Glomerular endothelial cell (primary cell): ENCODE results near the gene DGCR6L. TPM values are rescaled to one million over a fixed set of nuclear protein-coding genes. Genes with fewer than 3 reads are reported as not detected.
"Not testable (repeated sequence)": the region's sequence is repeated elsewhere in the genome, so short reads cannot be mapped to it uniquely, and the experiment has no call there.

Experiments used
- DNase-seq: peaks from one replicate; pipeline ENCODE4 v3.0.0-alpha.2; 2011; ENCODE audit warnings: low read depth, low spot score; ENCODE audit errors: extremely low read depth
- total RNA-seq: library from RNA; depleted of rRNA; stranded (reverse); fragments of >200 nt; gene quantifications from 2 replicates; pipeline ENCODE4 v1.2.3, GENCODE V29; 2015

DGCR6L gene
- total RNA-seq, 1 donor from 2014 or later: 67.8 TPM

DNA sequence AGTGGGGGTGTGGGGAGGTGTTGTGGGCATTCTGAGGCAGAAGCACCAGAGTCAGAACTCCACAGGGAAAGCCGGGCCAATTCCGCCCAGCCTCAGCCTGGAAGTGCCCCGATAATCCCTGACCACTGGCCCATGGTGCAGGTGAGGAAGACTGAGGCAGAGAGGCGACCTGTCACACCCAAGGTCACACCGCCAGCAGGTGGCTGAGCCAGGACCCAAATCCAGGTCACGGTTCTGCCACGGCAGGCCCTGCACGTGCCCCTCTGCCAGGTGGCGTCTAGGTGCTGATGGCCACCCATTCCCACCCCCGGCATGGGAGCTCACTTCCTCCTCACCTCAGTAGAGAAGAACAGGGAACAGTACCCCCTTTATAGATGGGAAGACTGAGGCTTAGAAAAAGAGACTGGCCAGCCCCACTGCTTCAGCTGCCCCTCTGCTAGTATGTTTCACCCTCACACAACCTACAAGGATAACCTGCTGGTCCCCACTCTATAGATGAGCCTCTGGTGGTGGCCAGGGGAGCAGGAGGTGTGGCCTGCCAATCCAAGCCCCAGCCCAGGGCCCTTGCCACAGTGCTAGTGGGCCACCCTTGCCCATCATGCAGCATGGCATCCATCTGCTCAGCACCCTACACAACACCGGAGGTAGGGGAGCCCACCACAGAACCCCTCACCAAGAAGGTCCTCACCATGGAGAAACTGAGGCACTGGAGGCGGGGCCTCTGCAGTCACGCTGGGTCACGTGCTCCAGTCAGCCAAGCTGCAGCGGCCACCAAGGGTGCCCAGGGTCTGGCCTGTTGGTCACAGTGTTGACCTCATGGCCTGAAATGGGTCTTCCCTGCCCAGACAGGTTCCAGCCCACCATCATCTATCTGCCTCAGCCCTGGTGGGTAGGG, 53.8 kb downstream of the DGCR6L start:
- not testable (repeated sequence) for DNase-seq

DNA sequence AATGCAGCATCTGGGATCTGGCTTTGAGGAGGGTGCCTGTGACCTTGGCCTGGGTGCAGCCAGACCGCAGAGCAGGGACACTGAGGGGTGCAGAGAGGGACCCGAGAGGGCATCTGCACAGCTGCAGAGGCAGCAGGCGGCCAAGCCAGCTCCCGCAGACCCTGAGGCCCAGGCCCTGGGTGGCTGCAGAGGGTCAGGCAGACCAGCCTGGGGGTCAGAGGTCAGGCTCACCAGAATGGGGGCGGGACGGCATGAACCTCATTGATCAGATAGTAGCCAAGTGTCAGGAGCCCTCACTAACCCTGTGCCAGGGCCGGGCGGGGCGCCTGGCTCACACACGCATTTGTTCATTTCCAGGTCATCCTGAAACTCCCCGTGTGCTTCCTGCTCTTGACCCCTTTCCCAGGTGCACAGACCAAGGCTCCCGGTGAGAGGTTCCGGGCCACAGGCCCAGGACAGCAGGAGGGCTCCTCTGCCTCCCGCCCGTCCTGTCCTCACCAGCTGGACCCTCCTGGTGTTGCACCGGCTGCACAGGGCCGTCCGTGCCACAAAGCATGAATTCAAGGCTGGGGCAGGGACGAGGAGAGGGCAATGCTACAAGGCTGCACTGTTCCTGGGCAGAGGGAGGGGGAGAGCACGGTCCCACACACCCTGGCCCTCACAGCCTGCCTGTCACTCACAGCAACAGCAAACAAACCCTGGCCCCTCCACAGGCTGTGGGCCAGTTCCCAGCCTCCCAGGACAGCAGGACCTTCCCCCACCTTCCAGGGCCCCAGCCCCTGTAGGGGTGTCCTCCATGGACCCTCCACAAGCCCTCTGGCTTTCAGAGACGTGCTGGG, 55.0 kb downstream of the DGCR6L start:
- no peak for DNase-seq

Other genes starting within 250 kb of the DGCR6L start
- 27.1 and 40.9 TPM in 2 replicates for gene DGCR8, start 239.8 kb downstream of the DGCR6L start, total RNA-seq
- 339 and 343 TPM in 2 replicates for gene RANBP1, start 204.0 kb downstream of the DGCR6L start, total RNA-seq
- 48.1 and 63.2 TPM in 2 replicates for gene TRMT2A, start 202.8 kb downstream of the DGCR6L start, total RNA-seq
- 42.5 and 58.9 TPM in 2 replicates for gene ZDHHC8, start 188.3 kb downstream of the DGCR6L start, total RNA-seq
- gene CCDC188, start 169.0 kb downstream of the DGCR6L start, total RNA-seq: 15.4 and 17.3 TPM in 2 replicates
- 1.8 and 2.7 TPM in 2 replicates for gene RTN4R, start 51.7 kb downstream of the DGCR6L start, total RNA-seq
- 9.6 and 13.8 TPM in 2 replicates for gene ZNF74, start 74.1 kb upstream of the DGCR6L start, total RNA-seq
- gene SCARF2, start 117.8 kb upstream of the DGCR6L start, total RNA-seq: 5.8 and 17.4 TPM in 2 replicates
- 16.1 and 25.7 TPM in 2 replicates for gene KLHL22, start 175.7 kb upstream of the DGCR6L start, total RNA-seq
- 72.2 and 108 TPM in 2 replicates for gene MED15, start 187.6 kb upstream of the DGCR6L start, total RNA-seq